WERI-Rb-1 (cell line): ENCODE measurements around the gene SERPINF2.

ENCODE experiments used
- DNase-seq: peaks from one replicate; pipeline ENCODE4 v3.0.0-alpha.2; 2020
- H3K27ac ChIP-seq: fragments of 250-450 bp; sonication (Bioruptor Pico); 2 replicates; pipeline ENCODE4 v1.5.1; 2020; ENCODE audit warnings: mild to moderate bottlenecking, moderate library complexity
- H3K27me3 ChIP-seq: fragments of 250-450 bp; sonication (Bioruptor Pico); 2 replicates; pipeline ENCODE4 v1.5.1; 2021; ENCODE audit warnings: mild to moderate bottlenecking, low read depth, moderate library complexity; ENCODE audit not compliant: insufficient read depth, severe bottlenecking
- H3K36me3 ChIP-seq: fragments of 250-450 bp; sonication (Bioruptor Pico); 2 replicates; pipeline ENCODE4 v1.5.1; 2020; ENCODE audit warnings: mild to moderate bottlenecking, moderate library complexity
- H3K4me3 ChIP-seq: 2 replicates; pipeline ENCODE4 v1.5.1; 2011; ENCODE audit warnings: low read depth, mild to moderate bottlenecking, control low read depth, low read length
- H3K9me3 ChIP-seq: fragments of 250-450 bp; sonication (Bioruptor Pico); 2 replicates; pipeline ENCODE4 v1.5.1; 2021; ENCODE audit warnings: mild to moderate bottlenecking, moderate library complexity; ENCODE audit not compliant: severe bottlenecking
- CTCF ChIP-seq: IDR thresholded peaks from 2 replicates; pipeline ENCODE4 v1.5.1; 2011; ENCODE audit warnings: low read depth, mild to moderate bottlenecking, control low read depth, inconsistent platforms, low read length

SERPINF2 gene

DNA sequence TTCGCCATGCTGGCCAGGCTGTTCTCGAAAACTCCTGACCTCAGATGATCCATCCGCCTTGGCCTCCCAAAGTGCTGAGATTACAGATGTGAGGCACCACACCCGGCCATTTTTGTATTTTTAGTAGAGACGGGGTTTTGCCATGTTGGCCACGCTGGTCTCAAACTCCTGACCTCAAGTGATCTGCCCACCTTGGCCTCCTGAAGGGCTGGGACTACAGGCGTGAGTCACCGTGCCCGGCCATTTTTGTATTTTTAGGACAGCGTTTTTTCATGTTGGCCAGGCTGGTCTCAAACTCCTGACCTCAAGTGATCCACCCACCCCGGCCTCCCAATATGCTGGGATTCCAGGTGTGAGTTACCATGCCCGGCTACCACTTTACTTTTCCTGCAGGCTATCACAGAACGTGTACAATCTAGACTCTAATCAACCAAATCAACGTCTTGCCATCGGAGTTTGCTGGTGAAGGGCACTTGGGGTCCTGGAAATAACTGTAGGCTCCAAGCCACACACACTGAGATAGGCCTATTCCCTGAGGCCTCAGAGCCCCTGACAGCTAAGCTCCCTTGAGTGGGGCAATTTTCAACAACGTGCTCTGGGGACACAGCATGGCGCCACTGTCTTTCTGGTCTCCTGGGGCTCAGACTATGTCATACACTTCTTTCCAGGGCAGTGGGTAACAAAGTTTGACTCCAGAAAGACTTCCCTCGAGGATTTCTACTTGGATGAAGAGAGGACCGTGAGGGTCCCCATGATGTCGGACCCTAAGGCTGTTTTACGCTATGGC lies 31.9 kb downstream of the SERPINF2 start:
- Histone ChIP-seq H3K27ac (no peak overlapping the region), H3K36me3 (peaks cover 97% of the 10 kb centered on the region), H3K9me3 (no peaks in the 10 kb centered on the region), H3K27me3 (no peaks in the 10 kb centered on the region), H3K4me3 (no peak overlapping the region)
- no peak for TF ChIP-seq CTCF
- no peak for DNase-seq

GRCh38 chr17:1776328-1776727 lies 33.7 kb downstream of the SERPINF2 start:
- peaks cover 100% of the 10 kb centered on the region for H3K36me3 ChIP-seq
- H3K27ac ChIP-seq = no peak overlapping the region
- H3K27me3 ChIP-seq = no peaks in the 10 kb centered on the region
- no peak for TF ChIP-seq CTCF
- H3K9me3 ChIP-seq = no peaks in the 10 kb centered on the region
- no peak overlapping the region for H3K4me3 ChIP-seq
- DNase-seq = no peak

DNA sequence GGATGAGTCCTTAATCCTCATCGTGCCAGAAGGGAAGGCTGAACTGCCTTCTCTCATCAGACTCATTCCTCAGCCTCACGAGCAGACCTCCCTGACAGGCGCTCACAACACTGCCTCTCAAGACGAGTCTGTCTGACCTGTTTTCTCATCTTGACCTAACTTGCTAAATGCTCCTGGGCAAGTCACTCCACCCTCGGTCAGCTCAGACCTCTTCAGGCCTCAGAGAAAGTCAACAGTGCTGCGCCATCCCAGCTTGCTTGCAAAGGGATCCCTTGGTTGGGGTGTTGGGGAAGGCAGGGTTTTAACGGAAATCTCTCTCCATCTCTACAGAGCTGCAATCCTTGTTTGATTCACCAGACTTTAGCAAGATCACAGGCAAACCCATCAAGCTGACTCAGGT lies 34.2 kb downstream of the SERPINF2 start:
- H3K27ac ChIP-seq = no peak overlapping the region
- TF ChIP-seq CTCF = no peak
- H3K36me3 ChIP-seq = peaks cover 99% of the 10 kb centered on the region

DNA sequence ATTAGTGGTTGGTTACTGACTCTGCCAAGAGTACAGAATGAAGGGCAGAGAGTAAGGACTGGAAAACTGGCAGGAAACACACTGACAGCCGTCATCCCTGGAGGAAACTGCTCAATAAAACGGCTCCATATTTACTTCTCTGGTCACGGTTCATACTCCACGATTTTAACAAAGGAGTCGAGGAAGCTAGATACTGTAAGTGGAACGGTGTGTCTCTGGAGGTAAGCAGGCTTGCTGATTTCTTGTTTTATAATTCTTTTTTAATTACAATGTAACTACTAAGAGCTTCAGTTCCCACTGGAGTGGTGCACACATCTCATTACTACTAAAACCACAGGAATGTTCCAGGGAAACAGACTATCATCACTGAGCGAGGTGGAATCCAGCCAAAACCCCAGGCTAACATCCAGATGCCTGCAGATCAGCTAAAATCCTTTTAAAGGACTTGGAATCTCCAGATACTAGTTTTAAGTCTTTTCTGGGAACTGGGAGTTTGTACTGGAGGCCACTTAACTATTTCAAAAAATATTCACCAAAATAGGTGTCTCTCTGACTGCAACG lies 37.0 kb downstream of the SERPINF2 start:
- H3K9me3 ChIP-seq = no peaks in the 10 kb centered on the region
- DNase-seq = no peak
- TF ChIP-seq CTCF = no peak
- no peak overlapping the region for H3K27ac ChIP-seq
- H3K36me3 ChIP-seq = peaks cover 97% of the 10 kb centered on the region
- H3K27me3 ChIP-seq = no peaks in the 10 kb centered on the region
- H3K4me3 ChIP-seq = no peak overlapping the region

More for the DNA sequence above, 34.2 kb downstream of the SERPINF2 start:
- H3K4me3 ChIP-seq = no peak overlapping the region
- no peak for DNase-seq
- H3K9me3 ChIP-seq = no peaks in the 10 kb centered on the region
- H3K27me3 ChIP-seq = no peaks in the 10 kb centered on the region

GRCh38 chr17:1782171-1782567 lies 39.5 kb downstream of the SERPINF2 start:
- Histone ChIP-seq H3K27ac (no peak overlapping the region), H3K36me3 (peaks cover 86% of the 10 kb centered on the region)
- TF ChIP-seq CTCF = no peak

GRCh38 chr17:1783271-1783670 lies 40.6 kb downstream of the SERPINF2 start:
- peaks cover 83% of the 10 kb centered on the region for H3K36me3 ChIP-seq
- H3K4me3 ChIP-seq = no peak overlapping the region
- H3K27me3 ChIP-seq = no peaks in the 10 kb centered on the region
- H3K27ac ChIP-seq = no peak overlapping the region
- DNase-seq = no peak
- no peak for TF ChIP-seq CTCF
- H3K9me3 ChIP-seq = no peaks in the 10 kb centered on the region

More at GRCh38 chr17:1782171-1782567, 39.5 kb downstream of the SERPINF2 start:
- Histone ChIP-seq H3K27me3 (no peaks in the 10 kb centered on the region), H3K9me3 (no peaks in the 10 kb centered on the region), H3K4me3 (no peak overlapping the region)
- DNase-seq = no peak
